CD1c-positive myeloid dendritic cell (primary cell): ENCODE data around the gene WDFY3.

Source experiments
- DNase-seq: peaks from one replicate; pipeline ENCODE4 v3.0.0-alpha.2; 2016; ENCODE audit errors: extremely low spot score

The WDFY3 gene

DNA sequence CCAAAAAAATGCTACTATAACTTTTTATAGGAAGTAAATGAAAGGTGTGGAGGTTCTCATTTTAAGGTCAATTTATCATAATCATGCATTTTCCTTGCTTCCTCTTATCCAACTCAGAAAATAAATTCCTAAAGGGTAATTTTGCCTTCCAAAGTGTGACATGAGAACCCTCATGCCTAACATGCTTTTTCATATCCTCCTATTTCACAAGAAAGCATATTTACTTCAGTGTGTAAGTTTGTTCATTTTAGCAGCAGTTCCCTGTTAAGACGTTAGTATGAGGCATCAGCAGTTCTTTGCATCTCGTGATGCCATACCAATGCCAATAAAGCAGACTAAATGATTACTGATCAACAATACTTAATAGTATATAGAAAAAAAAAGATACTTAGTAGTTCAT, 18.4 kb downstream of the WDFY3 start:
- peak; percentile 56 for DNase-seq

DNA sequence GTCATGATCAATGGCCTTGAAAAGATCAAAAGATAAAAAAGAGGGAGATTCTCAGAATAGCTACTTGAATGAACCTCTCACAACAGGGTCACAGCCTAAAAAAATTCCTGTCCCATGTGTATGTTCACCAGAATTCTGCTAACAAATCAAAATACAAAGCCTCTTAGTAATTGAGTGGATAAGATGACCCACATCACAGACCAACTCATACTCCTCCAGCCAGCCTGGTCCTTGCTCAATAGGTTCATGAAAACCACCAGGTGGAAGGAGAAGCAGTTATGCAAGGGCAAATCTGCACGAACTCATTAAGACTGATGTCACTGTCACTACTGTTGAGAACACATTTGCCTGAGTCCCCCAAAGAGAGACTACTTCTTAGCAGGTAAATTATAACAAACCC, 21.5 kb downstream of the WDFY3 start:
- peak; percentile 10 for DNase-seq

DNA sequence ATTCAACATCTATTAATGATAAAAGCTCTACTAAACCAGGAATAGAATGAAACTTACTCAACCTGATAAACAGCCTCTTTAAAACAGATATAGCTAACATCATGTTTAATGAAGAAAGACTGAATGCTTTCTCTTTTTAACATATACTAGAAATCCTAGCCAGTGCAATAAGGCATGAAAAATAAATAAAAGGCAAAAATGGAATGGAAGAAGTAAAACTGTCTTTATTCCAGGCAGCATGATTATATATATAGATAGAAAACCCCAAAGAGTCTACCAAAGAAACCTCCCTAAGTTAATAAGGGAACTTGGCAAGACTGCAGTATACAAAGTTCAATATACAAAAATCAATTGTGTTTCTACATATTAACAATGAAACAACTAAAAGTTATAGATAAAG, 25.5 kb downstream of the WDFY3 start:
- DNase-seq: no peak

DNA sequence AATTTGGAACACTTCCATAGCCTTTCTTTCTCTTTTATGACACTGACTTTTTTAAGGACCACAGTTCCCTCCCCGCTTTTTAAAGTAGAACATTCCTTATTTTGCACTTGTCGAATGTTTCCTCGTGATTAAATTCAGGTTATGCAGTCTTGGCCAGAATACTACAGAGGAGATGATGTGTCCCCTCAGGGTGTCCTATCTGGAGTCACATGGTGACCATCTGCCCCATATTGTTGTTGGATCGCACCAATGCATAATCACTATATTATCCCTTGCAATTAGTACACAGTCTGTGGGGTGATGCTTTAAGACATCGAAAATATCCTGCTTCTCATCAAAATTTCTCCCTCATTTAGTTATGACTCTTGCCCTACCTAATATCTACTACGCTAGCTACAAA, 27.4 kb downstream of the WDFY3 start:
- no peak for DNase-seq

DNA sequence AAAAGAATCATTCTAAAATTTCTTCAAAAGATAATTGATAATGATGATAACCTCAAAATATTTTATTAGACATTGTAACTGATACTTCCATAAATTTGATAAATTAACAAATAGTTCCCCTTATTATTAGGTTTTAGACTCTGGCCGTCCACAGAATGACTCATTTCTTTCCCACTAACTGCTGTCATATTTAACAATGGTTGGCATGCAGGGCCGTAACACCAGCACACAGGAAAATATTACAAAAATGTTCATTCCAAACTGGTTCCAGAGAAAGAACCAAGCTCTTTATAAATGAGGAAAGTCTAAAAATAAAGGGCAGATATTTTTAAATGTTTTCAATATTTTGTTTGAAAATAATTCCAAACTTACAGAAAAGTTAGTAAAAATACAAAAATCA, 28.2 kb downstream of the WDFY3 start:
- peak; percentile 59 for DNase-seq

DNA sequence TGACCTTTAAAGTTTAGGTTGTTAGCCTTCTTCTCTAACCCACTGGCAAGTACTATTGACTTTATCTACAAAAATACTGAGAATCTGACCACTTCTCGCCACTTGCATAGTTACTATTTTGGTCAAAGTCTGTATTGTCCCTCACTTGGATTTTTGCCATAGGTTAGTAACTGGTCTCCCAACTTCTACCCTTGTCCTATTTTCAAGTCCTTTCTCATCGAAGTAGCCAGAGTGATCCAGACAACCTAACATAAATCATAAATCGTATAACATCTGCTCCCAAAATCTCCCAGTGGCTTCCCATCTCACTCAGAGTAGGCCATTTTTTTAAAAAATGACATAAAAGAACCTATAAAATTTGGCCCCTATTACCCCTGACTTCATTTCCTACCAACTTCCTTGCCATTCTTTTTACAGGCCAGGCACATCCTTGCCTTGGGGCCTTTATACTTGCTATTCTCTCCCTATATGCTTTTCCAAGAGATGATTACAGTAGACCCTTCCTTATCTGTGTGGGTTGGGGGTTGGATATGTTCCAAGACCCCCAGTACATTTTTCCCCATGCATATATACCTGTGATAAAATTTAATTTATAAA, 29.0 kb downstream of the WDFY3 start:
- DNase-seq: no peak

DNA sequence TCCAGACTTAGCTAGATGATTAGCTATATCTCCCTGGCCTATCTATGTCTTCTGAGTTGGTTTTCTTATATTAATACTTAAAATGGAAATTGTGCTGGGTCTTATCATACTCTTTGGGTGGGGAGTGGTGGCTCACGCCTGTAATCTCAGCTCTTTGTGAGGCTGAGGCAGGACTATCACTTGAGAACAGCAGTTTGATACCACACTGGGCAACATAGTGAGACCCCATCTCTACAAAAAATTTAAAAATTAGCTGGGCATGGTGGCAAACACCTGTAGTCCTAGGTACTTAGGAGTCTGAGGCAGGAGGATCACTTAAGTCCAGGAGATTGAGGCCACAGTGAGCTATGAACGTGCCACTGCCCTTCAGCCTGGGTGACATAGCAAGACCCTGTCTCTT, 30.4 kb downstream of the WDFY3 start:
- DNase-seq: no peak

DNA sequence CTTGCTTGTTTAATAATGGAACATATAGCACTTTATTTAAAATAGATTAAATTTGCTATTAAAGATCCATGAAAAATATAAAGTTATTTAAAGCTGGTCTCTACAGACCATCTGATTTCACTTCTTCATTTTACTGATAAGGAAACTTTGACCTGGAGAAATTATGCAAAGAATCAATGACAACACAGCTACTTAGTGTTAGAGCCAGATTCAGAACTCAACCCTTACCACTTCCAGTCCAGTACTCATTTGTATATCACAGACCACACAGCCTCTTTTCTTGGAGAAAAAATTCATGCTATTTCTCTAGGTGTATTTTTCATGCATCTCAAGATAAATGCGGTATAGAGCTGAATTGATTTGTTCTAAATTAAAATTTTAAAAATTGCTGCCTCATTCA, 34.0 kb downstream of the WDFY3 start:
- no peak for DNase-seq

DNA sequence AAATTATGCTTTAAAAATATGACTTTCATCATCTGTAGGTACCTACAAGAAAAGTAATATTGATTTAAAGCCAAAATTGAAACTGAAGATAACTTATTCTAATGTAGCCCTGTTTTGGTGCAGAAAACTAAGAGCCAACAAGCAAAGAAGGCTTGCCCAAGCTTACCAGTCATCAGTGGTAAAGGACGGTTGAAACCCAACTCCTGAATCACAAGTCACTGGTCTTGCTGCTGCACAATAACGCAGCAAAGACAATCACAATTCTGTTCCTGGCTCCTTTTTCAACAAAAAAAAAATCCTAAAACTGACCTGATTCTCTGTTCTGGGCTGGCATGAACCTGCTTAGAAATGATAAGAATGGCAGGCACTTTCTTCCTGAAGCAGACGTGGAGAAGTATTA, 34.5 kb downstream of the WDFY3 start:
- DNase-seq: no peak

DNA sequence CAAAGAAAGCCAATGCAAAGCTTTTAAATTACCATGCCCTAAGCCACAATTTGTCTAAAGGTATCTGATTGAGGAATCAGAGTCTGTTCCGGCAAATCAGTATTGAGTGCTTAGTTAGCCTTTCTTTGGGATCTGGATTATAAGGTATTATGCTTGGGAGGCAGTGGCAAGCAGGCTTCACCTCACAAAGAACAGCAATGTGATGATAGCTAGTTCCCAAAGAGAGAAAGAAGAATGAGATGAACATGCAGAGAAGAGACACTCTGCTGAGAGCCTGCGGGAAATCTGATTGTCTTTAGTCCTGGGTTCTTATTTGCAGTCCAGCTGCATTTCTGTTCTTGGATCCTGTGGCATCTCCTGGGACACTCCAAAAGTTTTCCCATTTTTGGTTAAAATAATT, 35.2 kb downstream of the WDFY3 start:
- DNase-seq: no peak

DNA sequence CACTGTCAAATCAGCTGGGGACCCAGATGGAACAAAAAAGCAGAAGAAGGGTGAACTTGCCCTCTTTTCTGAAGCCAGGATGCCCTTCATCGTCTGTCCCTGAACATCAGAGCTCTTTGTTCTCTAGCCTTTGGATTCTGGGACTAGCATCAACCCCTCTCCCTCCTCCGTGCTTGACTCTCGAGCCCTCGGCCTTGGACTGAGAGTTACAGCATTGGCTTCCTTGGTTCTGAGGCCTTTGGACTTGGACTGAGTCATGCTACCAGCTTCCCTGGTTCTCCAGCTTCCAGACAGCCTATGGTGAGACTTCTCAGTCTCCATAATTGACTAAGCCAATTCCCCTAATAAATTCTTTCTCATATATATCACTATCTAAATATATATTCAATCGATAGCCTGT, 38.4 kb downstream of the WDFY3 start:
- DNase-seq: no peak

DNA sequence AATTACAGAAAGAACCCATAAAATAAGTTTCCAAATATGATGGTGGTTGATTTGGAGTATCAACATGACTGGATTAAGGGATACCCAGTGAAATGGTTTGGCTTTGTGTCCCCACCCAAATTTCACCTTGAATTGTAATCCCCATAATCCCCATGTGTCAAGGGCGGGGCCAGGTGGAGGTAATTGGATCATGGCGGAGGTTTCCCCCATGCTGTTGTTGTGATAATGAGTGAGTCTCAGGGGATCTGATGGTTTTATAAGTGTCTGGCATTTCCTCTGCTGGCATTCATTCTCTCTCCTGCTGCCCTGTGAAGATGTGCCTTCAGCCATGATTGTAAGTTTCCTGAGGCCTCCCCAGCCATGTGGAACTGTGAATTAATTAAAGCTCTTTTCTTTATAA, 39.1 kb downstream of the WDFY3 start:
- DNase-seq: no peak

DNA sequence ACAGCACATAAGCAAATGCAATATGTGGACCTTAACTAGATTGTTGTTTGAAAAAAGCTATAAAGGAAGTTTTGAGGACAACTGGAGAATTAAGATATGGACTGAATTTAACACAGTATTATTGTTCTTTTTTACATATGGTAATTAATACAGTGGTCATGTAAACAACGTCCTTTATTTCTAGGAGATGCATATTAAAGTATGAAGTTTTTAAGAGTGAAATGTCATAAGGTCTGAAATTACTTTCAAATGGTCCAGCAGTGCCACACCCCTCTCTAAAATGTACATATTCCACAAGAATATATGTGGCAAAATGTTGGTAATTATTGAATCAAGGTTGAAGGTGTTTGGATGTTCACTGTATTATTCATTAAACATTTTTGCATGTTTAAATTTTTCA, 40.9 kb downstream of the WDFY3 start:
- DNase-seq: no peak

DNA sequence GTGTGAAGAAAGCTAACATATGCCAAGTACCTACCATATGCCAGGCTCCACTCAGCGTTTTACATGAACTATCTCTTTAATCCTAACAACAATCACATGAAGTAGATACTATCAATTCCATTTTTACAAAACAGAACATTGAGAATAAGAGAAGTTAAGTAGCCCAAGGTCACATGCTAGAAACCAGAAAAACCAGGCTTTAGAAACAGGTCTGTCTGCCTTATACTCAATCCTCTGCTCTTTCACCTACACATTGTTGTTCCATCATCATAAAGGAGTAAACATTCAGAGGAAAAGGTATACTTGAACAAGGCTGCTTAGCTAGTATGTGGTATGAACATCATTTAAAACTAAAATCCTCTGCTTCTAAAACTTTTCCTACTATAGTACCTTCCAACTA, 42.1 kb downstream of the WDFY3 start:
- DNase-seq: no peak

DNA sequence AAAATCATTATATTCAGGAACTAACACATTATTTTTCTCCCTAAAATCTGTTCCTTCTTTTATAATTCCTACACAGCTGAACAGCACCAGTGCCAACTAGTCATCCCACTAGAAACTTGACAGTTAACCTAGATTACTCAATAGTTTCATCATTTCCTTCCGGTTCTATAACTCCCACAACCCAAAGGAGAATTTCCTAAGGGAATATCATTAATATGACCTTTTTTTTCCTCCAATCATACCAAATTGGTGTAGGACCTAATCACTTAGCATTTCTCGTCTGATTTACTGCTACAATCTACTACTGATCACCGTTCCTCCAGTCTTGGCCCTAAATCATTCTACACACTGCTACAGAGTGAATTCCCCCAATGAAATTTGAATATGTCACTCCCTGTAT, 45.9 kb downstream of the WDFY3 start:
- DNase-seq: peak; percentile 35

DNA sequence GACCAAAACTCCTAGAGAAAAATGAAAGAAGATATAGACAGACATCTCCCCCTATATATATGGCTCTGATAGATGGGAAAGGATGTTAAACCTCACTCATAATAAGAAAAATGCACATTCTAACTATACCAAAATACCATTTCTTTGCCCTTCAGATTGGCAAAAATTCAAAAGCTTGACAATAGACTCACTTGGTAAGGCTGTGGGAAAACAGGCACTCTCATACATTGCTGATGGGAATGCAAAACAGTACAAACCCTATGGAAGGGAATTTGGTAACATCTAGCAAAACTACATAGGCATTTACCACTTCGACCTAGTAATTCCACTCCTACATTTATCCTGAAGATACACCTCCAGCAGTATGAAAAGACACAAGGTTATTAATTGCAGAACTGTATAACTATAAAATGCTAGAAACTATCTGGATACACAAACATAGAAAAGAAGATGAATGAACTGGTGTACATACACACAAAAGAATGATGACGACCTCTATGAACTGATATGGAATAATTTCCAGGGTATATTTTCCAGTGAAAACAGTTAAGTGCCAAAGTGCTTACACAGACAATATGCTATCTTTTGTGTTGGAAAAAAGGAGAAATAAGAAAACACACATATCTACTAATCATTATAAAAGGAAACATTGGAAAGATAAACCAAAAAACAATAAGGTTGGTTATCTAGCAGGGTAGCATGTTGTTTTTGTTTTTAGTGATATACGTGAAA, 48.5 kb downstream of the WDFY3 start:
- no peak for DNase-seq

DNA sequence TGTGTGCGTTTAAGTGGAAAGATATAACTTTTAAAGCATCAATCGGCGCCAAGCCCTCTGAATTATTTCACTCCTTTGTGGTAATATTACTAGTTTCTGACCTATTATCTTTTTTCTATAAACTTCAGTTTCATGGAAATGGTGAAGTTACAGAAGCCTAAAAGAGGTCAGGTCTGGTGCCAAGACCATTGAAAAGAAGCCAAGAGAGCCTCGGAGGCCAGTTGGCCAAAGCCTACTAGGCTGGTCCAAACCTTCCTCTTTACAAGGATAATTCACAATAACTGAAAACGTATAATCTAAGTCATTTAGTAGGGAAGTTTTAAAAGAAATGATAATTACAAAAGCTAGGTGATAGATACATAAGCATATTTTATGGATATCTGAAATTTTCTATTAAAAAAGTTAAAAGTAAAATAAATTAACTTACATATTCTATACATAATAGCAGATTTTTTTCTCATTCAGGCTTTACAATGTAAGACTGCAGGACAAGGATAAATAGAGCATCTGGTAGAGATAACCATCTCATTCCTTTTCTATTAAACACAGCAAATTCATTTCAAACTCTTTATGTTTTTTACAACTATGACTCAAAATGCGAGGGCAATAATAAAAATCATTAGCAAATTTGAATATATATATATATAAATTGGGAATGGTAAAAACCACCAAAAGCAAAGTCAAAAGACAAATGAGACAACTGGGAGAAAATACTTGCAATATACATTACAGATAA, 49.2 kb downstream of the WDFY3 start:
- DNase-seq: no peak

DNA sequence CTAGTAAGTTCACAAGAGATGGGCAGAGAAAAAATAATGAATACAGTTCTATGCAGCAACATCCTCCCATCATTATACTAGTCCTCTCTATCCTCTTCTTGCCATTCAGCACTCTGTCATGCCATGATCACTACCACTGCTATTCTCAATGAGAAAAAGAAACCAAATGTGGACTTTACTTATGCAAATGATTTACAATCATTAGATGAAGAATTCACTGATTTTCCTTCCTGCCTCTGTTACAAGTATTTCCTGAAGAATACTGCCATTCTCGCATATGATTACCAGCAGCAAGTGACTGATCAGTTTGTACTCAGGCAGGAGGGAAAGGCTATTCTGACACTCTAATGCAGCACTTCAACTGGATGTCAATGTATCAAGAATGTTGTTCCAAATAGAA, 50.3 kb downstream of the WDFY3 start:
- DNase-seq: no peak

DNA sequence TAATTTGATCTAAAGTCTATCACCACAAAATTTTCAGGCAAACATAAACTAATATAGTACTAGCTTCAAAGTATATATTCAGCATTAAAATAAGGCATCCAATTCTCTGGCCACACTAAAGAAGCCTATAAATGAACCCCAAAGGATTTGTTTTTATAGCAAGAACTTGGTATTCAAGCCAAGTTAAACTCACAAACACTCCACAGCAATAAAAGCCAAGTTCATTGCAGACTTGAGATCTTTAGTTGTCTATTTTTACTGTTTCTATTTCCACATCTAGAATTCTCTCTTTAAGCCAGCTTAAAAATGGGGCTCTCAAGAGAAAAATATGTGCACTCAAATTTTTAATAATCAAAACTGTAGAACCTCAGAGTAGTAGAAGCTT, 51.1 kb downstream of the WDFY3 start:
- DNase-seq: no peak

DNA sequence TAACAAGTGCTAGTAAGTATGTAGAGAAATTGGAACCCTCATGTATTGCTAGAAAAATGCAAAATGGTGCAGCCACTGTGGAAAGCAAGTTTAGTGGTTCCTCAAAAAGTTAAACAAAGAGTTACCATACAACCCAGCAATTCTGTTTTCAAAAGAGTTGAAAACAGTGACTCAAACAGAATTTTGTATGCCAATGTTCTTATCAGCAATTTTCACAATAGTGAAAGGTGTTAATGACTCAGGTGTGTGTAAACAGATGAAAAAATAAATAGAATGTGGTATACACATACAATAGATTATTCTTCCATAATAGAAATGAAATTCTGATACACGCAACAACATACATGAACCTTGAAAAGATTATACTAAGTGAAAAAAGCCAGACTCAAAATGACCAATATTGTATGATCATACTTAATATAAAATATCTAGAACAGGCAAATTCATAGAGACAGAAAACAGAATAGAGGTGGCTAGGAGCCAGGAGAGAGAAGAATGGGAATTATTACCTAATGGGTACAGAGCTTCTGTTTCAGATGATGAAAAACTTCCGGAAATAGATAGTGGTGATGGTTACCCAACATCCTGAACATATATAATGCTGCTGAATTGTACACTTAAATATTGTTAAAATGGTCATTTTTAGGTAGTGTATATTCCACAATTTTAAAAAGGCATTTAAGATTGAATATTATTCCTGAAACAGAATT, 51.6 kb downstream of the WDFY3 start:
- DNase-seq: no peak

DNA sequence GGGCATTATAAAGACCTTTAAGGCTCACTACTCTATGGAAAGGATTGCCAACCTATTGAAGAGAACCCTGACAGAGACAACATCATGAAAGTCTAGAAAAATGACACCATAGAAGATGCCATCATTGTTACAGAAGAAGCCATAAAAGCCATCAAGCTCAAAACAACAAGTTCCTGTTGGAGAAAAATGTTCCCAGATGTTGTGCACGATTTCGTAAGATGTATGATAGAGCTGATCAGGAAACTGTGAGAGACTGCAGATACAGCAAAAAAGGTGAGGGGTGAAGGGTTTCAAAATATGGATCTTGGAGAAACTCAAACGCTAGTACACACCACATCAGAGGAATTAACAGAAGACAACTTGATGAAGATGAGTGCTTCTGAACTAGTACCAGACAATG, 53.3 kb downstream of the WDFY3 start:
- DNase-seq: no peak

DNA sequence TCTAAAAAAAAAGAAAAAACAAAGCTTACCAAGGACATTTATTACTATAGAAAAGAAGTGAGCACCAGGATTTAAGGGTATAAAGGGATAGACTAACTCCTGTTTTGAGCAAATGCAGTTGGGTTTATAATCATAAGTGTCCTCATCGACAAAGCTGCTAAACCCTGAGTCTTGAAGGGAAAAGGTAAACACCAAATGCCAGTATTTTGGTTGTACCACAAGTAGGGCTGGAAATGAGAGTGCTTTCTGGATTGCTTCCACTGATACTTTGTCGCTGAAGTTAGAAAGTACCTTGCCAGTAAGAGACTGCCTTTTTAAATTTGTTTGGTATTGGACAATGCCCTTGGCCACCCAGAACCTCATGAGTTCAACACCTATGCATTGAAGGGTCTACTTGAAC, 53.7 kb downstream of the WDFY3 start:
- DNase-seq: no peak

DNA sequence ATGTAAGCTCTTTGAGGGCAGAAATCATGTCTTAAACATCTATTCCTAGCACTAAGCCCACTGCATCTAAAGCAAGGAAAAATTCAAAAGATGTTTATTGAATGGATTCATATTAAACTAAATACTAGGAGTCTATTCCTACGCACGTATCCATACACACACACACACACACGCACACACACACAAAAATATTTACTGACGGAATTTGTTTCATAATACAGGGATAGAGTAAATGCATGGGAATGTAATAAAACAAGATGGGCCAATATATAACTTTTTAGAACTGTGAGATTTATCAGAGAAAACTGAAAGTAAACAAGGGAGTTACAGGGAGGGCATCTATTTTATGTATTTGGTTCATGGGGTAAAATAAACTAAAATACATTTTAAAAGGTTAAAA, 57.6 kb downstream of the WDFY3 start:
- no peak for DNase-seq
